Measurements from ENCODE around the gene GPR12.
"Not testable (repeated sequence)": the region's sequence is repeated elsewhere in the genome, so short reads cannot be mapped to it uniquely, and the experiment has no call there.

Gene GPR12

GRCh38 chr13:26743971-26744370 is 16.6 kb downstream of the GPR12 start:
- DNase-seq, result no peak

- DNase-seq, result no peak
Observed at GRCh38 chr13:26742691-26743358, 17.8 kb downstream of the GPR12 start.

- DNase-seq, result no peak
Observed at GRCh38 chr13:26735677-26736076, 24.9 kb downstream of the GPR12 start.

- DNase-seq, result no peak
Observed at GRCh38 chr13:26727633-26728032, 33.0 kb downstream of the GPR12 start.

GRCh38 chr13:26727122-26727521 is 33.5 kb downstream of the GPR12 start:
- DNase-seq, result no peak

GRCh38 chr13:26726684-26727083 is 33.9 kb downstream of the GPR12 start:
- no peak for DNase-seq

- not testable (repeated sequence) for DNase-seq
Observed at GRCh38 chr13:26723620-26724019, 37.0 kb downstream of the GPR12 start.

GRCh38 chr13:26722321-26722720 is 38.3 kb downstream of the GPR12 start:
- no peak for DNase-seq

- peak; percentile 11 for DNase-seq
Observed at GRCh38 chr13:26721251-26722121, 39.1 kb downstream of the GPR12 start.

- no peak for DNase-seq
Observed at GRCh38 chr13:26719356-26719945, 41.1 kb downstream of the GPR12 start.

GRCh38 chr13:26718872-26719271 is 41.7 kb downstream of the GPR12 start:
- DNase-seq, result no peak

- DNase-seq, result no peak
Observed at GRCh38 chr13:26718146-26718545, 42.4 kb downstream of the GPR12 start.

GRCh38 chr13:26716984-26717383 is 43.6 kb downstream of the GPR12 start:
- DNase-seq, result no peak

GRCh38 chr13:26713341-26713740 is 47.2 kb downstream of the GPR12 start:
- no peak for DNase-seq

- DNase-seq, result no peak
Observed at GRCh38 chr13:26711211-26711610, 49.4 kb downstream of the GPR12 start.

- no peak for DNase-seq
Observed at GRCh38 chr13:26710166-26710565, 50.4 kb downstream of the GPR12 start.

- no peak for DNase-seq
Observed at GRCh38 chr13:26709461-26709860, 51.1 kb downstream of the GPR12 start.

- no peak for DNase-seq
Observed at GRCh38 chr13:26708007-26708297, 52.6 kb downstream of the GPR12 start.

GRCh38 chr13:26707122-26708006 is 53.2 kb downstream of the GPR12 start:
- peak; percentile 6 for DNase-seq

GRCh38 chr13:26706381-26706780 is 54.2 kb downstream of the GPR12 start:
- DNase-seq, result no peak

GRCh38 chr13:26705536-26705935 is 55.0 kb downstream of the GPR12 start:
- no peak for DNase-seq
